GM19372 (cell line): ENCODE measurements around the gene KRI1.
"Not testable (repeated sequence)": the region's sequence is repeated elsewhere in the genome, so short reads cannot be mapped to it uniquely, and the experiment has no call there.

Experiments
- ATAC-seq: cut with Tn5 transposase; IDR thresholded peaks from one replicate; pipeline ENCODE4 v1.9.1; 2021; ENCODE audit warnings: mild to moderate bottlenecking, low read depth, moderate library complexity; ENCODE audit not compliant: unreplicated experiment

The KRI1 gene

GRCh38 chr19:10551698-10552301 lies 14.0 kb downstream of the KRI1 start:
- ATAC-seq, result no peak

GRCh38 chr19:10551006-10551405 lies 14.8 kb downstream of the KRI1 start:
- not testable (repeated sequence) for ATAC-seq

GRCh38 chr19:10550336-10550735 lies 15.5 kb downstream of the KRI1 start:
- ATAC-seq, result no peak

- ATAC-seq, result no peak
Measured at GRCh38 chr19:10549733-10550132, 16.1 kb downstream of the KRI1 start.

- no peak for ATAC-seq
Measured at GRCh38 chr19:10548746-10549276, 17.0 kb downstream of the KRI1 start.

GRCh38 chr19:10546817-10547216 lies 19.0 kb downstream of the KRI1 start:
- no peak for ATAC-seq

GRCh38 chr19:10544753-10545251 lies 21.0 kb downstream of the KRI1 start:
- ATAC-seq, result no peak

- ATAC-seq, result no peak
Measured at GRCh38 chr19:10544242-10544752, 21.5 kb downstream of the KRI1 start.

- peak; percentile 70 for ATAC-seq
Measured at GRCh38 chr19:10543420-10544241, 22.2 kb downstream of the KRI1 start, which contains the start of gene ATG4D. Gene ATG4D, plus strand, starts transcription at chr19:10543904. Its CDS starts 187 bp downstream, at chr19:10544091.

GRCh38 chr19:10543059-10543419 lies 22.8 kb downstream of the KRI1 start:
- ATAC-seq, result no peak

- not testable (repeated sequence) for ATAC-seq
Measured at GRCh38 chr19:10539016-10539415, 26.8 kb downstream of the KRI1 start.

GRCh38 chr19:10538204-10538983 lies 27.4 kb downstream of the KRI1 start:
- no peak for ATAC-seq

GRCh38 chr19:10537668-10538067 lies 28.1 kb downstream of the KRI1 start:
- ATAC-seq, result no peak

- ATAC-seq, result no peak
Measured at GRCh38 chr19:10535613-10536012, 30.2 kb downstream of the KRI1 start.

- no peak for ATAC-seq
Measured at GRCh38 chr19:10533646-10534386, 32.0 kb downstream of the KRI1 start.

- ATAC-seq, result no peak
Measured at GRCh38 chr19:10532457-10532856, 33.4 kb downstream of the KRI1 start.

- not testable (repeated sequence) for ATAC-seq
Measured at GRCh38 chr19:10526887-10527286, 38.9 kb downstream of the KRI1 start.

GRCh38 chr19:10525636-10526035 lies 40.2 kb downstream of the KRI1 start:
- no peak for ATAC-seq

- ATAC-seq, result no peak
Measured at GRCh38 chr19:10523135-10523636, 42.6 kb downstream of the KRI1 start.
